Right ventricle myocardium inferior (tissue), 1 donor: ENCODE data around the gene B3GAT2. TPM values are rescaled to one million over a fixed set of nuclear protein-coding genes. Genes with fewer than 3 reads are reported as not detected.
A peak's percentile ranks its signal among the peaks of the same experiment; 100 is the strongest.

Source experiments
- ATAC-seq: fragments of 200-7000 bp; cut with Tn5 transposase; one replicate; pipeline ENCODE4 v1.9.1; 2020; ENCODE audit warnings: mild to moderate bottlenecking, moderate library complexity
- DNase-seq: peaks from one replicate; pipeline ENCODE4 v3.0.0; 2021; ENCODE audit errors: missing footprints
- intact Hi-C: fragments of 100-400 bp; cut with DNase I; formaldehyde crosslinking; loops from one replicate; pipeline ENCODE4 v1.11.0; 2022
- total RNA-seq: library from RNA; stranded (reverse); fragmentation: NEBNext Ultra II Directional; extraction: Animal tissue kit (Norgen Biotek cat#: 25700); gene quantifications from one replicate; pipeline ENCODE4 v1.2.1, GENCODE V29; 2021
- donor health status: DM: no; HTN: yes; CAD: no; lungs with severe emphysema.

Gene B3GAT2
- total RNA-seq, 1 donor from 2014 or later: not detected

DNA sequence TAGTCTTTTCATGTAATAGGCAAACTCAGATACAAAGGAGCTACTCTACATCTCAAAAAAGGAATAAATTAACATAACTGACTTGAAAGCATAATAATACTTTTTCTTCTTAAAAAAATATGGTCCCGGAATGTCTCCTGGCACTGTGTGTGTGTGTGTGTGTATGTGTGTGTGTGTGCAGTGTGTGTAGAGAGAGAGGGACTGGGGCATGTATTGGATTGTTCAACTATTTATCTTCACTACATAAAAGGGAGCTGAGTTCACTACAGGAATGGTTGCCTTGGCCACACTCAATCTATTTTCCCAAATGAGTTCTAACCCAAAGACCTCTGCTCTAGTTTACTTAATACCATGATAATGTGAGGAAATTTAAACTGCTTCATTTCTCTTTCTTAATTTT is 51.1 kb downstream of the B3GAT2 start:
- intact Hi-C loops: no loop called here
- DNase-seq (no peak), ATAC-seq (no peak)

- DNase-seq: no peak
- ATAC-seq: no peak
- intact Hi-C loops: no loop called here
Measured at GRCh38 chr6:70903665-70904452, 53.0 kb downstream of the B3GAT2 start.

DNA sequence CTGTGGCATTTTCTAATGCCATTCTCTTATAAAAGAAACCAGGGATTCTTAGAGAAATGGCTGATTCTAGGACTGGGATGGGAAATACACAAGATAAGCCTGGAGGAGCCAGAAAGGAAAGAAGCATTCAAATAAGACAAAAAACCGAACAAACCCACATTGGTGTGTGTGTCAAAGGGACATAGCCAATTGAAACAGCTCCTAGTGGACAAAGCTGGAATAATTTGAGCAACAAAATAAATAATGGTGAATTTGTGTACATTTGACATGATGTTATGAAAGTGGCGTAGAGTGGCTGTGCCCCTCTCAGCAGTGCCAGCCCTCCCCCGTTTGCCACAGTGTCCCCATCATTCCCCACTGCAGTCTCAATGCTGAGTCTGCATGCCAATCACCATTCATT is 55.5 kb downstream of the B3GAT2 start:
- no peak for ATAC-seq
- DNase-seq: no peak
- intact Hi-C loops: no loop called here

GRCh38 chr6:70900047-70900446 is 56.8 kb downstream of the B3GAT2 start:
- intact Hi-C loops: no loop called here
- ATAC-seq: no peak
- DNase-seq: no peak

- ATAC-seq: no peak
- intact Hi-C loops: no loop called here
- DNase-seq: no peak
Measured at GRCh38 chr6:70894001-70894400, 62.9 kb downstream of the B3GAT2 start.

- ATAC-seq: no peak
- DNase-seq: no peak
- intact Hi-C loops: no loop called here
Measured at GRCh38 chr6:70889270-70889669, 67.6 kb downstream of the B3GAT2 start.

GRCh38 chr6:70886661-70887060 is 70.2 kb downstream of the B3GAT2 start:
- ATAC-seq (no peak), DNase-seq (no peak)
- intact Hi-C loops: no loop called here

DNA sequence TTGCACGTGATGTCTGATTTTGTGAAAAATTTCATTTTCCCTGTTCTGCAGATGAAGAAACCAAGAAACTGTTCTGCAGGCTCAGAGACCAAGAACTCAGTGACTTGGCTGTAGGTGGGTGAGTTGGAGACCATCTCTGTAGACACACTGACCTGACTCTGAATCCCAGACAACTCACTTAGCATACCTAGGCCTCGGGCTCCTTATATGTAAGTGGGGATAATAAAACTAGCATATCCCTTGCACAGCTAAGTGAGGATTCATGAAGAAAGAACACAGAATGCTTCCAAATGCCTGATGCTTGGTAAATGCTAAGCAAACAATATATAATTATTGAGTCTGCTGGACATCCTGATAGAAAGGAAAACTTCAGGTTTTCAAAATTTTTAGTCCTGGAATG is 70.8 kb downstream of the B3GAT2 start:
- no peak for DNase-seq
- intact Hi-C loops: no loop called here

DNA sequence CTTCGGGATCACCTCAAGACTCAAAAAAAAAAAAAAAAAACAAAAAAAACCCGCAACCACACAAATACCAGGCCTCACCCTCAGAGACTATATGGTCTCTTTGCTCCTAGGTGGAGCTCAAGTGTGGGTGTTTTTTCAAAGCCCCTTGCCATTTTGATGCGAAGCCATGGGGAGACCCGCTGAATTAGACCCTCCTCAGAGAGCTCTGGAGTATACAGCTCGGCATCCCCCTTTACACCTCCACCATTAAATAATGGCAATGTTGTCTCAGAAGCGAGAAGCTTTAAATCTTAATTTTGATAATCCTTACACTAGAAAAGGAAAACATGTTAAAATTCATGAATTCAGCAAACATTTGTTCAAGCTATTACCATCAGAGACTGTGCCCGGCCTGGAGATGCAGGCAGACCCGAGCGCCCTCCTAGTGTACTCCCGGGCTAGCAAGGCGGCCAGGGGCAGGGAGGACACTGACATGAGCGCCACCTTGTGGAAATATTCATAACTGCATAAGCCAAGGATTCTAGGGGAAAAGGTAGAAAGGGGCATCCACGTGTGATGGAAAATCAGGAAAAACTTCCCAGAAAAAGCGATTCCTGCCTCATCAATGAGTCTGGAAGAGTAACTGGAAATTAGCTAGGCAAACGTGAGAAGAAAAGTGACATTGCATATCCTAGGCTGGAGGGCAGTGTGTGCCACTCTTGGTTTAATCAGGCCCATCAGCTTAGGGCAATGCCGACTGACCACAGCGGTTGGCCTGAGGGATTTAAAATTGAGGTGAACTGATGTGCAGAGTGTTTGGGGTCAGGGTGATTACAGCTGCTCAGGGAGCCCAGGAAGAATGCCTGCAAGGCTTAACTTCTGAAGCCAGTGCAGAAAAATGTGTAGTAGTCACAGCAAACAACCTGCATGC is 72.5 kb downstream of the B3GAT2 start:
- ATAC-seq: peak; percentile 77
- peak; percentile 82 for DNase-seq
- intact Hi-C loops: loop anchor here (2.0 to 5.0 kb wide), 2 partner anchors 178 to 337 kb away; no protein-coding TSS in a partner anchor

More for the DNA sequence above, 70.8 kb downstream of the B3GAT2 start:
- ATAC-seq: no peak

- ATAC-seq: no peak
- no peak for DNase-seq
- intact Hi-C loops: no loop called here
Measured at GRCh38 chr6:70879496-70879895, 77.4 kb downstream of the B3GAT2 start.

DNA sequence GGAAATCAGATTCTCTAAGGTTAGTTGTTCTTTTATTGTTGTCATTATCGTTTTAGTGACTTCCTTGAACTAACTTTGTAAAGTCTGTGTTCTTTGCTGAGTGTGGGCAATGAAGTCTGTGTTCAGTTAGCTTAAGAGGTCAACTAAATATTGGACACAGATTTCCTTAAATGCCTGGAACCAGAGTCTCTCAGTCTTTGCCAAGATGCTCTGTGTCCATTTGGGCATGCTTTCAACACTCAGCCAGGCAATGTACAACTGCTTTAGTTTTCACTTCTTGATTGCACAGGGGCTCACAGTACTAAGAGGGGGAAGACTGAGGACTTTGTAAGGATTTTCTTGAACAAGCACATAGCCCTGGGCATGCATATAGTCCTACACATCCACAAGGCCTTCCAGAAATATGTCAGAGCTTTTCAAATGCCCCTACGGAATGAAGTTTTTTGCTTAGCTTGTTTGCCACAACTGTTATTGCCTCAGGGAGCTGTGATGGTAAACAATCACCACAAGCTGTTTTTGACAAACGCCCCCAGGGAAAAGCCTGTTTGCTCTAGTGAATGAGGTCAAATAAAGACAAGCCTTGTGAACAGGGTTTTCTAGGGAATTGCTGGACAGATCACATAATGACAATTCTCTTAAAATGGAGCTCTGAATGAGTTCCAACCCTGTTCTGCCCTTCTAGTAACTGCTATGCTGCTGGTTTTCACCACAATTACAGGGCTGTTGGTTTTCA is 82.5 kb downstream of the B3GAT2 start:
- DNase-seq: no peak
- intact Hi-C loops: no loop called here
- no peak for ATAC-seq

GRCh38 chr6:70872469-70872868 is 84.4 kb downstream of the B3GAT2 start:
- DNase-seq: no peak
- no peak for ATAC-seq
- intact Hi-C loops: no loop called here

- DNase-seq: no peak
- no peak for ATAC-seq
- intact Hi-C loops: no loop called here
Measured at GRCh38 chr6:70864401-70864800, 92.5 kb downstream of the B3GAT2 start.

- ATAC-seq (no peak), DNase-seq (no peak)
- intact Hi-C loops: no loop called here
Measured at GRCh38 chr6:70863343-70863742, 93.5 kb downstream of the B3GAT2 start.

DNA sequence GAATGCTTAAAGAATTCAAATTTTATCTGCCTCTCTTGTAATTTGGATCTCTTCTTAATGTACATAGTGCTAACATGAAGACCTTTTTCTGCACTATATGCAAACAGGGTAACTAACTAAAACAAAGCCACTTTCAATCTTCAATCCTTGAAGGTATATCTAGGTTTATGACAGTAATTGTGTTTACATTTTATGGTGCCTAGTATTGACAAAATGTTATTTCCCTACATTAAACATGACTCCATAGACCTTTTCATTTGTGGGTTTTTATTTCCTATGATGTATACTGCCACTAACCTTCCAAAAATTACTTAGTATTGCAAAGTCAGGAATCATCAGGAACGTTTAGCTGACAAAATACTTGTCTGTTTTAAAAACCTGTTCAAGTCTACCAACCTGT is 95.9 kb downstream of the B3GAT2 start:
- intact Hi-C loops: no loop called here
- ATAC-seq: no peak
- DNase-seq: no peak

GRCh38 chr6:70860045-70860444 is 96.8 kb downstream of the B3GAT2 start:
- ATAC-seq (no peak), DNase-seq (no peak)
- intact Hi-C loops: no loop called here

DNA sequence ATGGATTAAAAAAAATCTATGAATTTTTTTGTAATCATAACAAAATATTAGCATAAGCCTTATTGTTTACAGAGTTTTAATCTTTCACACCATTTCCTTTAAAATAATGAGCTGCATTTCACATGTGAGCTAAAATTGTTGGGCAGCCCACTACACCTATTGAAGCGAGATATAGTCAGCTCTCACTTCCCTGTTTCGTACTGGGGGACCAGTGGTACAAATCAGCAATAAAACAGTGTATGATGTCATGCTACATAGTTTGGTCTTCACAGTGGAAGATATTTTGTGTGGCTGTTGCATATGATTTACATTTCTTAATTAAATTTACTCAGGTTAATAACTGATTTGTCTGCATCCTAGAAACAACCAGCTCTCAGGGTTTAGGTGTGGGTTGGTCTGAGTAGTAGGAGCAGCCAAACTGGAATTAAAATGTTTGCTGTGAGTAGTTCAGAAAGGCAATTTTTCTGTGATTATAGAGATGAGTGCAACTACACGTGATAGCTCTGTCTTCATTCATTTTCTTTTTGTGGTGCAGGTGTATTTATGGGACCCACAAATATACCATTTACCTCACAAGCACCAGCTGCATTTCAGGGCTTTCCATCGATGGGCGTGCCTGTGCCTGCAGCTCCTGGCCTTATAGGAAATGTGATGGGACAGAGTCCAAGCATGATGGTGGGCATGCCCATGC is 99.3 kb downstream of the B3GAT2 start:
- ATAC-seq (no peak), DNase-seq (no peak)
- intact Hi-C loops: no loop called here

- ATAC-seq (no peak), DNase-seq (no peak)
- intact Hi-C loops: no loop called here
Measured at GRCh38 chr6:70852667-70853246, 104.1 kb downstream of the B3GAT2 start.
